Type B pancreatic cell (in vitro differentiated cells): ENCODE results near the gene CFAP97. TPM values are rescaled to one million over a fixed set of nuclear protein-coding genes. Genes with fewer than 3 reads are reported as not detected.

Experiments used
- DNase-seq: peaks from one replicate; pipeline ENCODE4 v3.0.0; 2021; ENCODE audit warnings: mixed read lengths; ENCODE audit not compliant: unreplicated experiment; ENCODE audit errors: extremely low spot score
- H3K27ac Mint-ChIP-seq: 2 replicates; pipeline ENCODE4 v1.8.0; 2021; ENCODE audit warnings: mild to moderate bottlenecking, mixed read lengths
- H3K27me3 Mint-ChIP-seq: 2 replicates; pipeline ENCODE4 v1.8.0; 2021; ENCODE audit warnings: mixed read lengths
- H3K36me3 Mint-ChIP-seq: 2 replicates; pipeline ENCODE4 v1.8.0; 2021; ENCODE audit warnings: mixed read lengths
- H3K4me1 Mint-ChIP-seq: one replicate; pipeline ENCODE4 v1.8.0; 2021; ENCODE audit warnings: mixed read lengths; ENCODE audit not compliant: unreplicated experiment
- H3K4me3 Mint-ChIP-seq: 2 replicates; pipeline ENCODE4 v1.8.0; 2021; ENCODE audit warnings: mild to moderate bottlenecking, mixed read lengths
- H3K9me3 Mint-ChIP-seq: 2 replicates; pipeline ENCODE4 v1.8.0; 2021; ENCODE audit warnings: mixed read lengths
- CTCF ChIP-seq: fragments of 200-600 bp; sonication (generic); conservative IDR thresholded peaks from 2 replicates; pipeline ENCODE4 v1.5.0; 2021; ENCODE audit warnings: antibody characterized with exemption, mild to moderate bottlenecking
- total RNA-seq: library from RNA; stranded (reverse); gene quantifications from 2 replicates; pipeline ENCODE4 v1.2.1, GENCODE V29; 2021; ENCODE audit warnings: low replicate concordance

The CFAP97 gene
- total RNA-seq, 1 donor from 2014 or later, result 21.6 TPM

GRCh38 chr4:185109736-185110135, 94.1 kb downstream of the CFAP97 start:
- Mint-ChIP-seq H3K4me3 (no peak overlapping the region), H3K36me3 (no peaks in the 10 kb centered on the region), H3K9me3 (peaks cover 5% of the 10 kb centered on the region), H3K27me3 (no peaks in the 10 kb centered on the region), H3K4me1 (peaks cover 7% of the 10 kb centered on the region), H3K27ac (no peak overlapping the region)
- DNase-seq, result no peak
- TF ChIP-seq CTCF, result no peak

Other genes with a start within 250 kb of the CFAP97 start
- gene HELT, start 185.5 kb downstream of the CFAP97 start, total RNA-seq, result 0.36 TPM in 1 of 2 replicates, not detected in the other
- gene SLC25A4, start 60.7 kb downstream of the CFAP97 start, total RNA-seq, result 31.0 and 40.8 TPM in 2 replicates
- gene SNX25, start 5.6 kb upstream of the CFAP97 start, total RNA-seq, result 9.4 and 11.2 TPM in 2 replicates
- 0.74 and 1.0 TPM in 2 replicates for gene LRP2BP, start 191.9 kb upstream of the CFAP97 start, total RNA-seq
- 3.6 and 5.8 TPM in 2 replicates for gene ANKRD37, start 192.8 kb upstream of the CFAP97 start, total RNA-seq
- gene UFSP2, start 222.0 kb upstream of the CFAP97 start, total RNA-seq, result 21.1 and 22.1 TPM in 2 replicates